GM19351 (cell line): ENCODE data around the gene IQGAP3.

ENCODE experiments used
- ATAC-seq: cut with Tn5 transposase; IDR thresholded peaks from one replicate; pipeline ENCODE4 v1.9.1; 2021; ENCODE audit warnings: mild to moderate bottlenecking, moderate library complexity; ENCODE audit not compliant: unreplicated experiment

Gene IQGAP3

DNA sequence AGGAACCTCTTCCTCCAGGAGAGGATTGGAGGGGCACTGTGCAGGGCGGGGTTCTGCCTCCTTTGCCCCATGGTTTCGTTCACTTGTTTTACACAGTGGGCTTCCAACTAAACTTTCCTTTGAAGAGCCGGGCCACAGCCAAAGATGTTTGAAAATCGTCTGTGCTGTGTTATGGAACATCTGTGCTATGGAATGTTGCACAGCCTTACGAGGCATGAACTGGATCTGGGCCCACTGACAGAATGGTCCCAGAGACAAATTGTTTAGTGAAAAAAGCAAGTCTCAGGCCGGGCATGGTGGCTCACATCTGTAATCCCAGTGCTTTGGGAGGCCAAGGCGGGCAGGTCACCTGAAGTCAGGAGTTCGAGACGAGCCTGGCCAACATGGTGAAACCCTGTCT lies 59.2 kb downstream of the IQGAP3 start:
- ATAC-seq = no peak

DNA sequence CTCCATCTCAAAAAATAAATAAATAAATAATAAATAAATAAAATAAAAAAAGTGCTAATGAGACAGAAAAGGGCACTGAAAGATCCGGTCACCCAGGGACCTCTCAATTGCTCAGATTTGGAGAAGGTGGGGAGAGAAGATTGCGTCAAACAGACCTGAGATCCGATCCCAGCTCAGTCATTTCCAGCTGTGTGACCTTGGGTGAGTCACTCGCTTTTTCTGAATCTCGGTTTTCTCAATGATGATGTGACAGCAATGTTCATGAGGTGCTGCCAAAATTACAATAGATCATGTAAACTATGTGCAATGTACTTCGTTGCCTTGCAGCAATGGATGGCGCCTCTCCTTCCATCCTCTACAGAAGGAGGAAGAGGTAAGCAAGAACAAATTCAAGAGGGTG lies 60.7 kb downstream of the IQGAP3 start:
- no peak for ATAC-seq

DNA sequence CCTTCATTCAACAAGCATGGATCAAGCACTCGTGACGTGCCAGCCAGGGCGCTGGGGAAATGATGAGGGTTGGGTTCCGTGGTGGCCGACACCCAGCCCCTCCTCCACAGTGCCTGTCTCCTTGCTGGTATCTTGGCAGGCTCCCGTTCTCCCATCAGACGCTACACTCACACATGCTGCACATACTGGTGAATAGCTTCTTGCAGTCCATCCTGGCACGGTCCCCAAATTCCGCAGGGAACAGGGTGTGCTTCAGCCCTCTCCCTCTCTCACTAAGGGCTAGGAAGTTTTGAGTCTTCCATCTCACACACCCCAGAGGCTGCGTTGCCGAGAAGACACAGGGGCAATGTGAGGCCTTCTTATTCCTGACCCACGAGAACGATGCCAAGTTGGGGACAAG lies 61.7 kb downstream of the IQGAP3 start:
- no peak for ATAC-seq

DNA sequence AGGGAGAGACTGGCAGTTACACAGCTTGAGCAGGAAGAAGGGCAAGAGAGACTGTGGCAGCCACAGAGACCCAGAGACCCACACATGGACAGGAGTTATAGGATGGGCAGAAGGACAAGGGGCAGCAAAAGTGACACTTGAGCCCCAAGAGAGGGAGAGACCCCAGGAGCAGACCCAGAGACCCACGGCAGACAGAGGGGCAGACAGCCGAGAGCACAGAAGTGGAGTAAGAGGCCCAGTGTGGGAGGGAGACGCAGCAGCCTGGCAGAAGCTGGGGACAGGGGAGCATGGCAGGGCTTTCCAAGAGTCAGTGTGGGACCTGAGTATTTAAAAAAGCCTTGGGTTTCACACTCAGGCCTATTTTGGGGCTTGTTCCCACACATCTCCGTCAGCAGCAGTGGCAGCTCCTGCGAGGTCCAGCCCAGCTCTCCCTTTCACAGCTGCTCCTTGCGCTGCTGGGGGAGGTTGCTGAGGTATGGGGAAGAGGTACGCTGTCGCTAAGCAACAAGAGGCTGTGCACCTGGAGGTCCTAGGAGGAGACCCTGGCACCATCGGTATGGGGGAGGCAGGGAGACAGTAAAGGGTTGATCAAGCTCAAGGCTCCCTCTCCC lies 62.8 kb downstream of the IQGAP3 start:
- no peak for ATAC-seq

DNA sequence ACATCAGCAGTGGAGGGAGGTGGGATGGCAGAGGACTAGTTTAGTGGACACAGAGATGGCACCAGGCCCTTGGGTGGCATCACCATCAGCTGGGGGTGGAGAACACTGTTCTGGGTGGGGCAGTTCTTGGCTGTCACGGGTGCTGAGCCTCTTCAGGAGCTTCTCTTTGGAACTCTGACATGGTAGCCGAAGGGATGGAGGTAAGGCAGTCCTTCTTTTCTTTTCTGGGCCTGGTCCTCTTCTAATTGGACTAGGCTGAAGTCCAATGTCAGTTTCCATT lies 63.5 kb downstream of the IQGAP3 start:
- ATAC-seq = no peak

DNA sequence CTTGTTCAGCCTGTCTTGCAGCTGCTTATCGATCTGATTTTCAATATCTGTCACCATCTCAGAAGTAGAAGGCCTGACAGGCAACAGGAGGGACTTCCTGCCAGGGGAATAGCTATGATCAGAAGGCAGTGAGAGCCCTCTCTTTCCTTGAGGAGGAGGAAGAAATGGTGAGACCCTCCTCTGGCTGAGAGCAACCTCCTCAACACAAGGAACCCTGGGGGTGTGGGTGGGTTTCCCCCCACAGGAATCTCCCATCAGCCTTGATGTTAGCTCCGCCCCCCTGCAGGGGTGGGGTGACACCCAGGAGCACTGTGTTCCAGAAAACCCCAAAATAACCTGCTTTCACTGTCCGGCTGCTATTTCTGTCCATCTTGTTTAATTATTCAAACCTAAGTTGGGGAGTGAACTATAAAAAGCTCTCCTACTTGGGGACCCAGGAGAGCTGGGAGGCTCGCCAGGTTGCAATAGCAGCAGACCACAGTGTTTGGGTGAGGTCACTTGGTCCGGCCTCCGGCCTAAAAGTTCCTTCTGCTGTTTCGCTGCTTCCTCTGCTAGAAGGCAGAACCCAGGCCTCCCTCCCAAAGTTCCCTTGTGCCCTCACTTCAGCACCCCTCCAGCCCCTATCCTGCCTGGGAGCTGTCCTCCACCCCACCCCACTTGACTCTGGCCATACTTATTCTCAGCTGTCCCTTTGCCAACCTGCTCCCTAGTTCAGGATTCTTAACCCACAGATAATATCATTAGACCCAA lies 64.0 kb downstream of the IQGAP3 start:
- ATAC-seq = no peak

DNA sequence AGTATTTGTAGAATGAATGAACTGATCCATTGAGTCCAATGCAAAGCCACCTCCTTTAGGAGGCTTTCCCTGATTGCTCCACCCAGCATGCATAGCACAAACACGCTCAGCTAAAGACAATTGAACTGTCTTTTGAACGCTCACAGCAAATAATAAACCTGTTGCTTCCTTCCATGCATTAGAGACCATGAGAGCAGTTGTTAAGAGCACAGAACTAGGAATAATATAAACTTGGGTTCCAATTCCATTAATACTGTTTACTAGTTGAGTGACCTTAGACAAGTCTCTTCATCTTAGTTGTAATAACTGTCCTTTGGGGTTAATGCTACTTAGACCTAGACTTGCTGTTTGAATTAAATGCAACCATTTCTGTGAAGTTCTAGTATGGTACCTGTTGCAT lies 65.9 kb downstream of the IQGAP3 start:
- no peak for ATAC-seq

DNA sequence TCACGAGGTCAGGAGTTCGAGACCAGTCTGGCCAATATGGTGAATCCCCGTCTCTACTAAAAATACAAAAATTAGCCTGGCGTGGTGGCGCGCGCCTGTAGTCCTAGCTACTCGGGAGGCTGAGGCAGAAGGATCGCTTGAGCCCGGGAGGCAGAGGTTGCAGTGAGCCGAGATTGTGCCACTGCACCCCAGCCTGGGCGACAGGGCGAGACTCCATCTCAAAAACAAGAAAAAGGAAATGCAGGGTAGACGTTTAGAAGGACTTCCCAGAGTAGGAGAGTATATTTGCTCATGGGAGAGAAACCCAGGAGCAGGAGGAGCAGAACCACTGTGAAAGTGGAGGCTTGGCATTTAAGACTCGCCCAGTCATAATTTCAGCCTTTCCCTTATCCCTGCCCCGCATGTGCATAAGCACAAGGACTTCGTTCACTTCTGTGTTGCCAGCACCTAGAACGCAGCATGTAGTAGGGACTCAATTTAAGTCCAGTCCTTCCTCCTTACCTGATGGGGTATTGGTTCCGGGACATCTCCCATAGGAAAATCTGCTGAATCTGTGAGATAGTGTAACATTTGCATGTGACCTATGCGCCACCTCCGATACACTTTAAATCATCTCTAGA lies 66.6 kb downstream of the IQGAP3 start:
- ATAC-seq = no peak

DNA sequence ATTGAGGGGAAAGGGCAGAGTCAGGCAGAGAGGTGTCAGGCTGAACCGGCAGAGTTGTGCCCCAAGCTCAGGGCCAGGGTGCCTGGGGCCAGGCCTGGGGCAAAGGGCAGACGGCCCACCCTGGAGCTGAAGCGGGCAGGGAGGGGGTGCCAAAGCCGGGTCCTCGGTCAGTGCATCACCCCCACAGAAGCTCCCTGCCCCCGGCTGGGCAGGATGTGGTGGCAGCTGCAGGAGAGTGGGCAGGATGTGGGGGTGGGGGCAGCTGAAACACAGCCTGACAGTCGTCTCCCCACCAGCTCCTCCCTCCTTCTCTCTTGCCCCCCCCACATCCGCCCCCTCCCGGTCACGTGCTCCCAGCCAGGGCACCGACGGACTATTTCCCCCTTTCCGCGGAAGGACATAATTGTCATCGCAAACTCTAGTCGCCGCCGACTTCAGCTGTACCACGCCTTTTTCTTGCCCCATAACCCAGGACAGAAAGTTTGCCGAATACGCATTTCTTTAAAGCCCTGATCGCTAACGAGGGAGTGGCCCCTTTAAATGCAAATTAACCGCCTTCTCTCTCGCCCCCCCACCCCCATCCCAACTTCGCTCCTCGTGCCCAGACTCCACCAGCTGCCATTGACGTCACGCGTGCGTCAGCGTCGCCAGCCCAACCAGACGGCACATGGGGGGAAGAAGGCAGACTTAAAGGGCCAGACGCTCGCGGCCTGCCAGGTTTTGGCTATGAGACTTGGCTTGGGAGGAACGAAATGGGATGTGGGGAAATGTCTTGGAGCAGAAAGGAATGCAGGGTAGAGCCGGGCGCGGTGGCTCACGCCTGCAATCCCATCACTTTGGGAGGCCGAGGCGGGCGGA lies 67.3 kb downstream of the IQGAP3 start:
- peak; percentile 29 for ATAC-seq

DNA sequence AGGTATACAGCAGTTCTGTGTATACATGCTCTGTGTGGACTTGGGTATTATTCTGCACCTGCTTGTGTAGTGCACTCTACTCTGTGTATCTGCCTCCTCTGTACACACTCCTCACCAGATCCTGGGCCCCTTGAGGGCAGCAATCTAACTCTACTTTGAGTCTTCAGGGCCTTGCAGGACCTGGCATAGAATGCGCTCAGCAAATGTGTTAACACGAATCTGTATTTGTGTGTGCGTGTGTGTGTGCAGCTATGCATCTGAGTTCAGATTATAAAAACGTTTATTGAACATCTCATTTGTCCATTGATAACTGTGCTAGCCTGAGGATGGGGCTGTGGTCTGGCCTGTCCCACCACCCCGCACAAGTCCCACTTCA lies 67.9 kb downstream of the IQGAP3 start:
- ATAC-seq = no peak

DNA sequence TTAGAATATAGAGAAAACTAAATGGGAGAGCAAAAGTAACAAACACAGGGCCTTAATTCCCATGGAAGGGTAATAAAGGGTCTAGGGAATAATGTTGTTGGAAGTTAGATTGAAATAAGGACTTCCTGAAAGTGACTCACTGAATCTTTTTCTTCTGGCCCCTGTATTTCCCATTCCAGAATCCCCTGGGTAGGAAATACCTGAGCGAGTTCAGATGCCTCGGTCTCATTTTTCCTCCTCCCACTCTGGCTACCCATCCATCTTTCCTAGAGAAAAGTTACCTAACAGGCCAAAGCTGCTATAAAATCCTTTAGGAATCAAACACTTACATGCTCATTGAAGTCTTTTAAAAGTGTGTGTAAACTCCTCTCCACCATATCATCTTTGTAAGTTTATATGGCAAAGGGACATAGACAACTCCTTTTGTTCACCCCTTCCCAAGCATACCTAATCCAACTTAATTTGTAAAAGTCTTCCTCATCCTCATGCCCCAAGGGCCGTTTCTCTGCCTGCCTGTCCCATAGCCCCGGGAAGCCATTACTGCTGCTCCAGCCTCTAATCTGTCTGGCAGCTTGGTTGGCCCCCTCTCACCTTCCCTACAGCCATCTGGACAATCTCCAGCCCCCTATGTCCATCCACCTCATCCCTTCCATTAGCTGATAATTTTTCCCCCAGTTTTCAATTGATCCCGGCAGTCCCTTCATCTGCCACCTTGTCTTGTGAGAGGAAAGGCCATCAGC lies 68.5 kb downstream of the IQGAP3 start:
- no peak for ATAC-seq

DNA sequence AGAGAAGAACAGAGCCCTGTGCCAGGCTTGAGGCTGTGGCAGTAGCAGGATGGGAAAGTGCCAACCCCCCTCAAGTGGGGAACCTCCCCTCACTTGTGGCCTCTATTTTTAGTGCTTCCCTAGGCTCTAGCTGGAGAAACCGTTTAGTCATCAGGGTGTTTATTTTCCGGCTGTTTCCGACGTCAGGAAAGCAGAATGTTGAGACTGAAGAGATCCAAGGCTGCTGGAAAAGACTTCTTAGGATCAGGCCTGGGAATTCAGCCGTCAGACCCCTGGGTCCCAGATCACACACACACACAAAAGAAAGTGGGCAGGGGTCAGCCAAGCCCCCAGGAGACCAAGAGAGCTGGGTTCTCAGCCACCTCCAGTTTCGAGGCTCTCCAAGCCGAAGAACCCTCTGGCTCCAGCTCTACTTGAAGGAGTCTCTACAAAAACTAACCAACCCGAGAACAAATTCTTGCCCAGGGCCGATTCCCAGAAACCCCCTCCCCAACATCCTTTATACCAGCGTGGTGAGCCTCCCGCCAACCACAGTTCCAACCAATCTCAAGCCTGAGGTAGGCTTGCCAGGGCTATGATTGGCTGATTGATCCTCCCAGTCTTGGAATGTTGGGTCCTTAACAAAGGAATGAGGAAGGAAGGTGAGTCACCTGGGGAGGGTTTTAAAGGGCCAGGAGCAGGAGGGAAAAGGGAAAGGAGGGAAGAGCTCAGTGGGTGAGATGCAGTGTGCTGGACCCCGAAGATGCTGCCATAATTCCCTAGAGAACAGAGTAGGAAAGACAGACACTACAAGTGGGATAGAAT lies 69.3 kb downstream of the IQGAP3 start:
- ATAC-seq = no peak

DNA sequence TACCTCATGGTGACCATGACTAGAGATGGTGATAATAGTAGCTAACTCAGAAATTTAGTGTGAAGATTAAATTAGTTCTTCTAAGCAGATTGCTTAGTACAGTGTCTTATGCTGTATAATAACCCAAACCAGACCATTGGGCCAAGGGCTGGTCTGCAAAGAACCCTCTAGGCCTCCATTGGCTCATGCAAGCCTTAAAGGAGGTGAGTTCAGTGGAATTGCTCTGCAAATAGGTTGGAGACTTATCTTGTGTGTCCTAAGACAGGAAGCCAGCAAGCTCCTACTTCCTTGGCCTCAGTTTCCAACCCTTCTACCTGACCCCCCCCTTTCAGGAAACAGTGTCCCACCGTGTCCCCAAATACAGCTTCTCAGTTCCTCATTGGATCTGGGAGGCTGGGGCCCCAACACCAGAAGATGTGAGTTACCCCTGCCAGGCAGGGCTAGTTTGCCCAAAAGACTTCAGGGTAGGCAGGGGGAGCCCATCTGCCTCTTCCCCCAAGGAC lies 69.9 kb downstream of the IQGAP3 start:
- ATAC-seq = no peak

DNA sequence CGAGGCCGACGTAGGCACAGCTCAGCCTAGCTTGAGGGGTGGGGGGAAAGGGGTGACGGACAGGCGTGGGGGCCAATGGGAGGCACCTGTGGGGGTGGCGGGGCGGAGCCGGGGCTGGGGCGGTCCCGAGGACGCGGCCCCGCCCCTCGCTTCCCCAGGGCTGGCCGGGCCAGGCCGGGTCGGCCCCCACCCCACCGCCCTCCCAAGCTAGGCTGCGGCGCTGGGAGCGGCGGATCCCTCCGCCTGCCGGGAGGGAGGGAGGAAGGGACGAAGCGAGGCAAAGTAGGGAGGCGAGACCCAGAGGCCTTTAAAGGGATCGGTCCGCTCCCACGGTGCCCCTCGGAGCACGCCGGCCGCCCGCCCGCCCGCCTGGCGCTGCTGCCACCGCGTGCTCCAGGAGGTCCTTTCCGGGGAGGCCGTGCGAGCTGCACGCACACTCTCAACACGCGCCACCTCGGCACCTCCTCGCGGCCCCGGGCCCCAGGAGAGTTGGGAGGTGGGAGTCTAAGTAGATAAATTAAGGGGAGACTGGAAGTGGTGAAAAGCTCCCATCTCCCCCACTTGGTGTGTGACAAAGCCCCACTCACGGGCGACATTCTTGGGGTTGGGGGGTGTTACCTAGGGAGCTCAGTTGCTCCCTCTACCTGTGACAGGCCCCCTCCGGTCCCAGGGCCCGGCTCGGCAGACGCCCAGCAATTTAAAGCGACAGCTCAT lies 71.4 kb downstream of the IQGAP3 start:
- ATAC-seq = peak; percentile 56

DNA sequence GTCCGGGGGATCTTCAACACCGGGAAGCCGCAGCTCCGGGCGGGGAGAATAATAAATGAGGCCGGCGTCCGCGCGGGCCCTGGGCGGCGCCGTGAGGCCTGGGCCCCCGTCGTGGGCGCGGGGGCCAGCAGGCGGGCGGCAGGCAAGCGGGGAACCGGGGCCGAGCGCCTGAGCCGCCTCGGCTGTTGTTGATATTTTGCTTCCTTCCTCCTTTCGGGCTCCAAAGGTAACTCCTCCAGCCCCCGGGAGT lies 71.9 kb downstream of the IQGAP3 start, which contains the start of gene MEF2D:
Gene MEF2D (minus strand): TSS at position 233 of the 250 bp plus-strand sequence. CDS start 17,483 bp downstream, outside the sequence.
- no peak for ATAC-seq

DNA sequence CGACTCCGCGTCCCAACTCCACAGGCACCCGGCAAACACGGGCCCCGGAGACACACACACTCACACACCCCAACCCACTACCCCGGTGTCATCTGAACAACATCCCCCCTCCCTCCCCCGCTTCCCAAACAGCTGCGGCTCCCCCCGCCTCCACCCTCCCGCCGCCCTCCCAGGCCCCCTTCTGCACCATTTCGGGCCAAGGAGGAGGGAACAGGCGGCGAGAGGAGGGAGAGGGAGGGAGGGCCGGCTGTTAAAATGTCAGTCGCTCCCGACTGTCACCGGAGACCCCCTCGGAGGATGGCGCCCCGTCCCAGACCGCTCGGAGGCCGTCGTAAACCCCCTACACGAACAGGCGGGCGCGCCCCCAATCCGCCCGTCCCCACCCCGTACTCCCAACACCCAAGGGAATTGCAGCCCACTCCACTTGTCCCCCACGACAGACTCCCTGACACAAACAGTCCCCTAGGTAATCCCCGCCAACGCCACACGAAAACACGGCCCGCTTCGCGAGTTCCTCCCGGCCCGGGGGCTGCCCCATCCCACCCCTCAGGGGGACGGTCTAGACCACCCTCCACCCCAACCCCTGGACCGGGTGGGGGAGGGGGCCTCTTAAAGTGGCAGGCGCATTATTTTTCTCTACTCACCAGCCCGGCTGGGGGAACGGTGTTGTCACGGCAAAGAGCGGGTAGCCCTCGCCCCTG lies 72.4 kb downstream of the IQGAP3 start:
- no peak for ATAC-seq

DNA sequence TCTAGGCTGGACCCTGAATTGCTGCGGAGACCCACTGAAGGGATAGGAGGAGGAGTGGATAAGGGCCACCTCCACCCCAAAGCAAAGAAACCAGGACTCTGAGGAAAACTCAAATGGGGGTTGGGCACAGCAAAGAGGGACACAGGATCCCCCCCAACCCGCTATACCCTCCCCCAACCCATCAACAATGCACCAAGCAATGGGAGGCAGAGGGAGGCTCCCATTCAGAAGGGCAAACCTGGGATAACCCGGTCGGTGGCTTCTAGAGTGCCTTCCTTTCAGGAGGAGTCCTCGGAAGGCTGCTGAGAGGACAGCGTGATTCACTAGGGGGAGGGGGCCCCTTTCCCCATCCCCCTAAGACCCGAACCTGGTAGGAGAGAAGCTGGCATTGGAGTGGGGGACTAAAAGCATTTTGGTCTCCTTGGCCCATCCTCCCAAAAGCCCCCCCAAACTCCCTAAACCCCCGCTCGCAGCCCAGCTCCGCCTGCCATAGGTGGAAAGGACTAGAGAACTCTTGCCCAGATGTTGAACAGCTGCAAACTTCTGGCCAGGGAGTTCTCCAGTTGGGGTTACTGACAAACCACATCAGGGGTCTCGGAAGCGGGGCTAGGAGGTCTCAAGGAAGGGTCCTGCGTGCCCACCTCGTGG lies 73.0 kb downstream of the IQGAP3 start:
- no peak for ATAC-seq

DNA sequence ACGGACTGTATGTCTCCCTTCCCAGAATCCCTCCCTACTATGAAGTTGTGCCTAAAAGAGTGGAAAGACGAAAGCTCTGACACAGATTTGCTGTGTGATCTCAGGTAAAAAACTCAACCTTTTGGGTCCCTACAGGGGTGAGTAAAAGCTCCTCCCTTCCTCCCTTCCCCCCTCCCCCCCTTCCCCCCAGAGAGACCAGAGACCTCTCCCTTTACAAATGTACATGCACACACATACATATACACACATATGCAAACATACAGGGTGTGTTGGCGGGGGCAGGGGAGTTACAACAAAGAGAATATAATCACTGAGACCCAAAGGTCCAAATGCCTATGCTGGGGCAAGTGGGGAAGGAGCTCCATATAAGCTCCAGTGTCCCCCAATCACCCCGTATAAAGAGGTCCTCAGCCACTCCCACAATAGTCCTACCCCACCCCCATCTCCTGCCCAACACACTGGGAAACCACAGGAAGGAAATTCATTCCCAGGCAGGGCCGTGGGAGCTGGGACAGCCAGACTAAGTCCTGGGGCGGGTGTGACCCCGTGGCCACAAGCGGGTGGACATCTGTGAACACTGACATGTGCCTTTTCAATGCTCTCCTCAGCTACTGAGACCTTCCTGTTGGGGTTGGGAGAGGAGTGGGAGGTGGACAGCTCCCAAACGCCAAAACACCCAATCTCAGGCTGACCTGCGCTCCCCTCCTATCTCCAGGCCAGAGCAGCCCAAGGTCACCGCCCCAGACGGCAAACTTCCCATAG lies 73.8 kb downstream of the IQGAP3 start:
- ATAC-seq = no peak
